HFF-Myc (cell line): ENCODE data around the gene SLC16A1.

ENCODE experiments used
- DNase-seq: peaks from one replicate; pipeline ENCODE4 v3.0.0-alpha.2; 2011; ENCODE audit warnings: low read depth; ENCODE audit errors: extremely low read depth
- H3K4me3 ChIP-seq: replicated peaks from 2 replicates; pipeline ENCODE4 v1.5.1; 2011; ENCODE audit warnings: low read depth, mild to moderate bottlenecking, control low read depth, low read length
- TF ChIP-seq, protein P1 (sequence below): IDR thresholded peaks from 2 replicates; pipeline ENCODE4 v1.5.1; 2012; ENCODE audit warnings: mild to moderate bottlenecking, low read depth, low read length, control low read depth; ENCODE audit errors: missing control alignments

The SLC16A1 gene

DNA sequence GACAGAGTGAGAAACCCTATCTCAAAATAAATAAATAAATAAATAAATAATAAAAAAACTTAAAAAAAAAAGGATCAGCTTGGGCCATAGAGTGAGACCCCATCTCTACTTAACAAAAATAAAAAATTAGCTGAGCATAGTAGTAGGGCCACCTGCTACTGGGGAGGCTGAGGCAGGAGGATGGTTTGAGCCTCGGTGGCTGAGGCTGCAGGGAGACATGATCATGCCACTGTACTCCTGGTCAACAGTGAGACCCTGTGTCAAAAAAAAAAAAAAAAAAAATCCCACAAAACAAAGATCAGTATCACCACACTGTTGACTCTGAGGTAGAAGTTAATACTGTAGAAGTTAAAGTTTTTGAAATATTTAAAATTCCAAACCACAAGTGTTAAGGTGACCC is 29.1 kb downstream of the SLC16A1 start:
- H3K4me3 ChIP-seq = no peak overlapping the region
- DNase-seq = no peak
- TF ChIP-seq, protein P1, sequence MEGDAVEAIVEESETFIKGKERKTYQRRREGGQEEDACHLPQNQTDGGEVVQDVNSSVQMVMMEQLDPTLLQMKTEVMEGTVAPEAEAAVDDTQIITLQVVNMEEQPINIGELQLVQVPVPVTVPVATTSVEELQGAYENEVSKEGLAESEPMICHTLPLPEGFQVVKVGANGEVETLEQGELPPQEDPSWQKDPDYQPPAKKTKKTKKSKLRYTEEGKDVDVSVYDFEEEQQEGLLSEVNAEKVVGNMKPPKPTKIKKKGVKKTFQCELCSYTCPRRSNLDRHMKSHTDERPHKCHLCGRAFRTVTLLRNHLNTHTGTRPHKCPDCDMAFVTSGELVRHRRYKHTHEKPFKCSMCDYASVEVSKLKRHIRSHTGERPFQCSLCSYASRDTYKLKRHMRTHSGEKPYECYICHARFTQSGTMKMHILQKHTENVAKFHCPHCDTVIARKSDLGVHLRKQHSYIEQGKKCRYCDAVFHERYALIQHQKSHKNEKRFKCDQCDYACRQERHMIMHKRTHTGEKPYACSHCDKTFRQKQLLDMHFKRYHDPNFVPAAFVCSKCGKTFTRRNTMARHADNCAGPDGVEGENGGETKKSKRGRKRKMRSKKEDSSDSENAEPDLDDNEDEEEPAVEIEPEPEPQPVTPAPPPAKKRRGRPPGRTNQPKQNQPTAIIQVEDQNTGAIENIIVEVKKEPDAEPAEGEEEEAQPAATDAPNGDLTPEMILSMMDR = no peak

DNA sequence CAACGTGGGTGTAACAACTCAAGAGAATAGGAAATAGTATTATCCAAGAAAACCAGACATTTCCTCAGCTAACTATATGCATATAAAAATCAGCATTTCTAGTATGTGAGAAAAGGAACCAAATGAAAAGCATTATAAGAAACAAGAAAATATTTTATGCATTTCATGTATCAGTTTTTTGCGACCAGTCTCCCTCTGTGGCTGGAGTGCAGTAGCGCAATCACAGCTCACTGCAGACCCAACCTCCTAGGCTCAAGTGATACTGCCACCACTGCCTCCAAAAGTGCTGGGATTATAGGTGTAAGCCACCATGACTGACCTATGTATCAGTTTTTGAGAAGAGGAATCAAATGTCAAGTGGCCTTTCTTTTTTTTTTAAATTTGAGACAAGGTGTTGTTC is 31.0 kb downstream of the SLC16A1 start:
- no peak overlapping the region for H3K4me3 ChIP-seq
- TF ChIP-seq, protein P1 = no peak
- no peak for DNase-seq

GRCh38 chr1:112923959-112924349 is 32.0 kb downstream of the SLC16A1 start:
- H3K4me3 ChIP-seq = no peak overlapping the region
- TF ChIP-seq, protein P1 = no peak
- no peak for DNase-seq

- TF ChIP-seq, protein P1 = no peak
- no peak for DNase-seq
- no peak overlapping the region for H3K4me3 ChIP-seq
These were observed 32.6 kb downstream of the SLC16A1 start for GRCh38 chr1:112923234-112923958.

DNA sequence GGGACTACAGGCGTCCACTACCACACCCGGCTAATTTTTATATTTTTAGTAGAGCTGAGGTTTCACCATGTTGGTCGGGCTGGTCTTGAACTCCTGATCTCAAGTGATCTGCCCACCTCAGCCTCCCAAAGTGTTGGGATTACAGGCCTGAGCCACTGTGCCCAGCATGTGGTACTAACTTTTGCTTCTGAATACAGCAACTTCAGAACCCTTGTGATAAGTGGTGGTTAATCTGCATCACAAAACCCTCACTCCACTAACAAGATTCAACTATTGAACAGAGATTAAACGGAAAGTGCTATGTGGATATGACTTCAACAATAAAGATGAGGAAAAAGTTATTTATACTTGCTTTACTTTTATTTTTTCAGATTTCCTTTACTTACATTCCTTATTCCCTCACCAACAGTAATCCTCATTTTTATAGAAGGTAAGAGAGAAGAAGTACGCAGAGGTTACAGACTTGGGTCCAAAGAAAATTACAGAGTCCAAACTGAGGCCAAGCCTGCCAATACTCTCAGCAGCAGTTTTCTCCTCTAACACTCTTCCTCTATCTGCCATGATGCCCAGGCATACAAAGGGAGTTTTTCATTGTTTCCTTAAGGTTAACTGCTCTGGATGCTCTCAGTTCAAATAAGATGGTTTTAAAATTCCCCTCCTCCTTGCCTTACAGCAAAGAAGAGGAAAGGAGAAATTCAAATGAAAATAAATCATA is 44.3 kb downstream of the SLC16A1 start:
- TF ChIP-seq, protein P1 = no peak
- no peak for DNase-seq
- no peak overlapping the region for H3K4me3 ChIP-seq

DNA sequence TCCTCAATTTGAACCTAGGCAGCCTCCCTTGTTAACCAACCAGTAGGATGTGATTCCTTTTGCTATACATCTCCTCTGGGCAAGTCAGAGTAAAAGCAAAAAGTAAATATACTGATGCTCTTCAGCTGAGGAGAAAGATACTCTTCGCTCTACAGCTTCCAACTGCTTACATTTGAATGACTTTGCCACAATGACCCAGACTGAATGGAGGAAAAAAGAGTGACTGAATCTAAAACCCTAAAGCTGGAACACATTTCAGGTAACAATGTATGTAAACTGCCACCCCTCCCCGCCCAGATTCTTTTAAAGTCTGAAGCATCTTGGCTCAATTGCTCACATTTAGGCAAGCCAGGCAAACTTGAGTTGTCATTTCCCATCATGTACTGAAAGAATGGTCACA is 46.1 kb downstream of the SLC16A1 start:
- DNase-seq = no peak
- TF ChIP-seq, protein P1 = no peak
- no peak overlapping the region for H3K4me3 ChIP-seq
